ENCODE data around the gene PLEKHO2. TPM values are rescaled to one million over a fixed set of nuclear protein-coding genes. Genes with fewer than 3 reads are reported as not detected.
"Not testable (repeated sequence)": the region's sequence is repeated elsewhere in the genome, so short reads cannot be mapped to it uniquely, and the experiment has no call there.

Gene PLEKHO2
- total and polyA plus RNA-seq, 2 of the 8 experiments (the other 6 are each of a cell fraction or from before 2014, with no cell fraction given) = 16.9 to 20.1 TPM

DNA sequence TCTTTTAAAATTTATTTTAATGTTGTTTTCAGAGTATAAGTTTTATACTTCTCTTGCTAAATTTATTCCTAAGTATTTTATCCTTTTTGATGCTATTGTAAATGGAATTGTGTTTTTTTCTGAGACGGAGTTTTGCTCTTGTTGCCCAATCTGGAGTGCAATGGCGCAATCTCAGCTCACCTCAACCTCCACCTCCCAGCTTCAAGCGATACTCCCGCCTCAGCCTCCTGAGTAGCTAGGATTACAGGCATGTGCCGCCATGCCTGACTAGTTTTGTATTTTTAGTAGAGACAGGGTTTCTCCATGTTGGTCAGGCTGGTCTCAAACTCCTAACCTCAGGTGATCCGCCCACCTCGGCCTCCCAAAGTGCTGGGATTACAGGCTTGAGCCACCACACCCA lies 46.4 kb upstream of the PLEKHO2 start:
- WGBS, 2 experiments (ENCODE audit: extremely low coverage in 1 of 2, insufficient coverage in 1 of 2, insufficient read length in 1 of 2, insufficient replicate concordance in 2 of 2, low coverage in 1 of 2, low lambda C conversion rate in 2 of 2, missing lambda C conversion rate in 1 of 2) = 96% methylated on average over 7 of the region's 7 CpGs; no CpG with 5 or more reads in 1 of the 2 experiments
- not testable (repeated sequence) for H3K79me2 ChIP-seq (ENCODE audit: control insufficient read depth in 1 of 2, insufficient read depth in 2 of 2, low read length in 2 of 2); H3K27me3 ChIP-seq (replicated peaks in 1 of 4; ENCODE audit: control insufficient read depth in 3 of 4, extremely low read depth in 1 of 4, insufficient read depth in 3 of 4, low read length in 3 of 4); H3K18ac ChIP-seq (ENCODE audit: extremely low read depth, low read length); H3K79me1 ChIP-seq (ENCODE audit: low read depth, low read length); H2AK5ac ChIP-seq (ENCODE audit: low read depth, low read length); H3K14ac ChIP-seq (ENCODE audit: insufficient read length); H2BK120ac ChIP-seq (replicated peaks; ENCODE audit: low read depth, low read length); H4K20me1 ChIP-seq (replicated peaks in 1 of 2; ENCODE audit: control insufficient read depth in 1 of 2, insufficient read depth in 2 of 2, low read length in 2 of 2); H3K4me1 ChIP-seq (replicated peaks in 1 of 4; ENCODE audit: control insufficient read depth in 3 of 4, insufficient read depth in 4 of 4, low read length in 3 of 4); H2BK20ac ChIP-seq (ENCODE audit: low read length); H3K56ac ChIP-seq (replicated peaks; ENCODE audit: insufficient read length, low read depth, low read length); H4K5ac ChIP-seq (ENCODE audit: insufficient read length, low read depth, low read length); H3K23me2 ChIP-seq (ENCODE audit: low read depth, low read length); H3K9ac ChIP-seq (replicated peaks in 1 of 4; ENCODE audit: extremely low read depth in 1 of 4, low read depth in 3 of 4, low read length in 3 of 4); H4K8ac ChIP-seq (ENCODE audit: extremely low read depth, insufficient read depth, low read length); H3K36me3 ChIP-seq (ENCODE audit: control insufficient read depth in 2 of 4, insufficient read depth in 4 of 4, low read length in 3 of 4); H3K4ac ChIP-seq (replicated peaks; ENCODE audit: insufficient read length, low read depth, low read length); H3K9me3 ChIP-seq (ENCODE audit: insufficient read depth in 2 of 2, low read depth in 1 of 2, low read length in 1 of 2); H2BK15ac ChIP-seq (ENCODE audit: low read length); H2BK5ac ChIP-seq (ENCODE audit: low read depth, low read length); H3K27ac ChIP-seq (ENCODE audit: low read depth, low read length); FAIRE-seq; DNase-seq (ENCODE audit: low read depth in 1 of 2, low spot score in 2 of 2); H3K23ac ChIP-seq (ENCODE audit: insufficient read length); H2AFZ ChIP-seq (ENCODE audit: low read length); H4K91ac ChIP-seq (replicated peaks; ENCODE audit: insufficient read length, low read length); H2BK12ac ChIP-seq (ENCODE audit: low read depth, low read length); H3K4me3 ChIP-seq (ENCODE audit: extremely low read depth in 1 of 4, insufficient read depth in 2 of 4, low read depth in 3 of 4, low read length in 4 of 4); H3K4me2 ChIP-seq (ENCODE audit: insufficient read depth in 1 of 2, low read depth in 2 of 2, low read length in 2 of 2)
- ChIA-PET POLR2A (ENCODE audit: partially characterized antibody) (interaction anchor here (0.6 to 25.1 kb wide), 3 partner anchors 14 to 279 kb away, joined by 5 to 748 read pairs (median 74); no protein-coding TSS in a partner anchor), CTCF (ENCODE audit: partially characterized antibody) (interaction anchor here (0.6 to 1.3 kb wide), 3 partner anchors 8 to 17 kb away, joined by 3 to 4 read pairs (median 3); no protein-coding TSS in a partner anchor)
- TF ChIP-seq CEBPB (IDR thresholded peaks at IDR 0.05; ENCODE audit: low read depth, low read length) = 0 out of 2 replicates have a peak, but pooled peaks have one; percentile 21

DNA sequence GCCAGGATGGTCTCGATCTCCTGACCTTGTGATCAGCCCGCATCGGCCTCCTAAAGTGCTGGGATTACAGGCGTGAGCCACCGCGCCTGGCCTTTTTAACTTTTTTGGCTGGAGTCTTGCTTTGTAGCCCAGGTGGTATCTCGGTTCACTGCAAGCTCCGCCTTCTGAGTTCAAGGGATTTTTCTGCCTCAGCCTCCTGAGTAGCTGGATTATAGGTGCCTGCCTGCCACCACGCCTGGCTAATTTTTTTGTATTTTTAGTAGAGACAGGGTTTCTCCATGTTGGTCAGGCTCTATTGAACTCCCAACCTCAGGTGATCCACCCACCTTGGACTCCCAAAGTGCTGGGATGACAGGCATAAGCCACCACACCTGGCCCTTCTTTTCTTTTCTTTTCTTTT lies 45.8 kb upstream of the PLEKHO2 start:
- H4K91ac ChIP-seq (replicated peaks; ENCODE audit: insufficient read length, low read length); H3K4me2 ChIP-seq (ENCODE audit: insufficient read depth in 1 of 2, low read depth in 2 of 2, low read length in 2 of 2); H2BK20ac ChIP-seq (ENCODE audit: low read length); H3K4me3 ChIP-seq (ENCODE audit: extremely low read depth in 1 of 4, insufficient read depth in 2 of 4, low read depth in 3 of 4, low read length in 4 of 4); H2AK5ac ChIP-seq (ENCODE audit: low read depth, low read length); H4K20me1 ChIP-seq (replicated peaks in 1 of 2; ENCODE audit: control insufficient read depth in 1 of 2, insufficient read depth in 2 of 2, low read length in 2 of 2); H4K5ac ChIP-seq (ENCODE audit: insufficient read length, low read depth, low read length); H3K56ac ChIP-seq (replicated peaks; ENCODE audit: insufficient read length, low read depth, low read length); H3K18ac ChIP-seq (ENCODE audit: extremely low read depth, low read length); H3K23ac ChIP-seq (ENCODE audit: insufficient read length); H3K14ac ChIP-seq (ENCODE audit: insufficient read length); H3K79me1 ChIP-seq (ENCODE audit: low read depth, low read length); H3K9ac ChIP-seq (replicated peaks in 1 of 4; ENCODE audit: extremely low read depth in 1 of 4, low read depth in 3 of 4, low read length in 3 of 4); H3K4me1 ChIP-seq (replicated peaks in 1 of 4; ENCODE audit: control insufficient read depth in 3 of 4, insufficient read depth in 4 of 4, low read length in 3 of 4); H3K27ac ChIP-seq (ENCODE audit: low read depth, low read length); H3K36me3 ChIP-seq (ENCODE audit: control insufficient read depth in 2 of 4, insufficient read depth in 4 of 4, low read length in 3 of 4); H2BK12ac ChIP-seq (ENCODE audit: low read depth, low read length); H3K9me3 ChIP-seq (ENCODE audit: insufficient read depth in 2 of 2, low read depth in 1 of 2, low read length in 1 of 2); DNase-seq (ENCODE audit: low read depth in 1 of 2, low spot score in 2 of 2); H3K23me2 ChIP-seq (ENCODE audit: low read depth, low read length); H4K8ac ChIP-seq (ENCODE audit: extremely low read depth, insufficient read depth, low read length); H2BK15ac ChIP-seq (ENCODE audit: low read length); H2BK120ac ChIP-seq (replicated peaks; ENCODE audit: low read depth, low read length); H3K4ac ChIP-seq (replicated peaks; ENCODE audit: insufficient read length, low read depth, low read length); H2AFZ ChIP-seq (ENCODE audit: low read length); H3K27me3 ChIP-seq (replicated peaks in 1 of 4; ENCODE audit: control insufficient read depth in 3 of 4, extremely low read depth in 1 of 4, insufficient read depth in 3 of 4, low read length in 3 of 4); H3K79me2 ChIP-seq (ENCODE audit: control insufficient read depth in 1 of 2, insufficient read depth in 2 of 2, low read length in 2 of 2); H2BK5ac ChIP-seq (ENCODE audit: low read depth, low read length); FAIRE-seq: not testable (repeated sequence)
- 89% methylated on average over 9 of the region's 9 CpGs; no CpG with 5 or more reads in 1 of the 2 experiments for WGBS, 2 experiments (ENCODE audit: extremely low coverage in 1 of 2, insufficient coverage in 1 of 2, insufficient read length in 1 of 2, insufficient replicate concordance in 2 of 2, low coverage in 1 of 2, low lambda C conversion rate in 2 of 2, missing lambda C conversion rate in 1 of 2)
- CTCF ChIA-PET (ENCODE audit: partially characterized antibody) = interaction anchor here (1.0 to 1.8 kb wide), 2 partner anchors 9 to 68 kb away, joined by 3 to 4 read pairs; no protein-coding TSS in a partner anchor
- POLR2A ChIA-PET (ENCODE audit: partially characterized antibody) = interaction anchor here (11.3 to 25.1 kb wide), 2 partner anchors 15 to 16 kb away, joined by 74 to 748 read pairs; no protein-coding TSS in a partner anchor

Data from H1 (cell line).